ENCODE results near the gene ADAMTS12. TPM values are rescaled to one million over a fixed set of nuclear protein-coding genes. Genes with fewer than 3 reads are reported as not detected.

ADAMTS12 gene, protein sequence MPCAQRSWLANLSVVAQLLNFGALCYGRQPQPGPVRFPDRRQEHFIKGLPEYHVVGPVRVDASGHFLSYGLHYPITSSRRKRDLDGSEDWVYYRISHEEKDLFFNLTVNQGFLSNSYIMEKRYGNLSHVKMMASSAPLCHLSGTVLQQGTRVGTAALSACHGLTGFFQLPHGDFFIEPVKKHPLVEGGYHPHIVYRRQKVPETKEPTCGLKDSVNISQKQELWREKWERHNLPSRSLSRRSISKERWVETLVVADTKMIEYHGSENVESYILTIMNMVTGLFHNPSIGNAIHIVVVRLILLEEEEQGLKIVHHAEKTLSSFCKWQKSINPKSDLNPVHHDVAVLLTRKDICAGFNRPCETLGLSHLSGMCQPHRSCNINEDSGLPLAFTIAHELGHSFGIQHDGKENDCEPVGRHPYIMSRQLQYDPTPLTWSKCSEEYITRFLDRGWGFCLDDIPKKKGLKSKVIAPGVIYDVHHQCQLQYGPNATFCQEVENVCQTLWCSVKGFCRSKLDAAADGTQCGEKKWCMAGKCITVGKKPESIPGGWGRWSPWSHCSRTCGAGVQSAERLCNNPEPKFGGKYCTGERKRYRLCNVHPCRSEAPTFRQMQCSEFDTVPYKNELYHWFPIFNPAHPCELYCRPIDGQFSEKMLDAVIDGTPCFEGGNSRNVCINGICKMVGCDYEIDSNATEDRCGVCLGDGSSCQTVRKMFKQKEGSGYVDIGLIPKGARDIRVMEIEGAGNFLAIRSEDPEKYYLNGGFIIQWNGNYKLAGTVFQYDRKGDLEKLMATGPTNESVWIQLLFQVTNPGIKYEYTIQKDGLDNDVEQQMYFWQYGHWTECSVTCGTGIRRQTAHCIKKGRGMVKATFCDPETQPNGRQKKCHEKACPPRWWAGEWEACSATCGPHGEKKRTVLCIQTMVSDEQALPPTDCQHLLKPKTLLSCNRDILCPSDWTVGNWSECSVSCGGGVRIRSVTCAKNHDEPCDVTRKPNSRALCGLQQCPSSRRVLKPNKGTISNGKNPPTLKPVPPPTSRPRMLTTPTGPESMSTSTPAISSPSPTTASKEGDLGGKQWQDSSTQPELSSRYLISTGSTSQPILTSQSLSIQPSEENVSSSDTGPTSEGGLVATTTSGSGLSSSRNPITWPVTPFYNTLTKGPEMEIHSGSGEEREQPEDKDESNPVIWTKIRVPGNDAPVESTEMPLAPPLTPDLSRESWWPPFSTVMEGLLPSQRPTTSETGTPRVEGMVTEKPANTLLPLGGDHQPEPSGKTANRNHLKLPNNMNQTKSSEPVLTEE (N-terminal part only)
- polyA plus RNA-seq, result not detected in 2 replicates

DNA sequence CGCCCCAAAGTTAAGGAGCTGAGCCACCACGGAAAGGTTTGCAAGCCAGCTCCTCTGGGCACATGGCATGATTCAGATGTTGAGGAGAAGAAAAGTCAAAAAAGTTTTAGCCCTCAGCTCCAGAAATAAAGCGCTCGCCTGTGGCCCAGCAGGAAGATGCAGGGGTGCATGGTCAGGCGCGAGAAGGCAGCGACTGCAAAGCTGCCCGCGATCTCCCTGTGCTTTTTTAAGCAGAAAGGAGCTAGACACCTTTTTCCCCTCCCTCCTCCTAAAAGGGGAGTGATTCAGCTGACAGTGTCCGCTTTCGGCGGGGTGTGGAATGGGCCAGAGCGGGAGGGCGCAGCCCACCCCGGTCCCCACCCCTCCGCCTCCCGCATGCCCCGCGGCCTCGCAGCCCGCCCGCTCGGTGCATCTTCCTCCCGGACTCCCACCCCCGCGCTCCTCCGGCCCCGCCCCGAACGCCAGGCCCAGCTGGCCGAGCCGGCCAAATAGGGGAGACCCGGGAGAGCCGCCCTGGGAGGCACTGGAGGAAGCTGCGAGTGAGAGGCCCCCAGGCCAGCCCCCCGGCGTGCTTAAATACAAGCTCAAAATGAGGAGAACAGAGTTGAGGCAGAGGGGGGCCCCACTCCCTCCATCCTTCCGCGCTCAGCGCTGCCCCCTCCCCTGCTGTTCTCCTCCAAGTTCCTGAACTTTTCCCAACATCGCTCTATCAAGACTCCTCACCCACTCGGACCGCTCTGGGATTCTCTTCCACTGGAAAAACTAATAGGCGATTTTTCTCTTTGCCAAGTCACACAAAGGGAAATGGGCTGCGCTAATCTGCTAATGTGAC is at the start of gene ADAMTS12:
Gene ADAMTS12, minus strand, starts transcription at position 203 of the 832 bp plus-strand sequence. Its CDS starts 134 bp downstream, at position 69.

DNA sequence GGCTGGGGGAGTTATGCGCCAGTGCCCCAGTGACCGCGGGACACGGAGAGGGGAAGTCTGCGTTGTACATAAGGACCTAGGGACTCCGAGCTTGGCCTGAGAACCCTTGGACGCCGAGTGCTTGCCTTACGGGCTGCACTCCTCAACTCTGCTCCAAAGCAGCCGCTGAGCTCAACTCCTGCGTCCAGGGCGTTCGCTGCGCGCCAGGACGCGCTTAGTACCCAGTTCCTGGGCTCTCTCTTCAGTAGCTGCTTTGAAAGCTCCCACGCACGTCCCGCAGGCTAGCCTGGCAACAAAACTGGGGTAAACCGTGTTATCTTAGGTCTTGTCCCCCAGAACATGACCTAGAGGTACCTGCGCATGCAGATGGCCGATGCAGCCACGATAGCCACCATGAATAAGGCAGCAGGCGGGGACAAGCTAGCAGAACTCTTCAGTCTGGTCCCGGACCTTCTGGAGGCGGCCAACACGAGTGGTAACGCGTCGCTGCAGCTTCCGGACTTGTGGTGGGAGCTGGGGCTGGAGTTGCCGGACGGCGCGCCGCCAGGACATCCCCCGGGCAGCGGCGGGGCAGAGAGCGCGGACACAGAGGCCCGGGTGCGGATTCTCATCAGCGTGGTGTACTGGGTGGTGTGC is 44.7 kb upstream of the ADAMTS12 start, which contains the start of gene RXFP3:
Gene RXFP3, plus strand, starts transcription at position 6 of the 636 bp plus-strand sequence. Its CDS starts 355 bp downstream, at position 361.

Other genes starting within 250 kb of the ADAMTS12 start
- not detected in 2 replicates for gene RXFP3, start 44.4 kb upstream of the ADAMTS12 start, polyA plus RNA-seq
- gene SLC45A2, start 92.7 kb upstream of the ADAMTS12 start, polyA plus RNA-seq, result 1.8 TPM in 1 of 2 replicates, not detected in the other
- gene AMACR, start 116.1 kb upstream of the ADAMTS12 start, polyA plus RNA-seq, result 47.7 and 67.5 TPM in 2 replicates
- 24.7 and 26.2 TPM in 2 replicates for gene C1QTNF3, start 151.2 kb upstream of the ADAMTS12 start, polyA plus RNA-seq